DND-41 (cell line): ENCODE measurements around the gene CEP131.

Experiments used
- ATAC-seq: fragments of 200-7000 bp; cut with Tn5 transposase; 3 replicates; pipeline ENCODE4 v1.9.1; 2021; ENCODE audit warnings: low read depth; ENCODE audit not compliant: insufficient read depth
- DNase-seq: peaks from one replicate; pipeline ENCODE4 v3.0.0-alpha.2; 2020
- H2AFZ ChIP-seq: 2 replicates; pipeline ENCODE4 v1.6.0; 2012; ENCODE audit warnings: low read depth, low read length
- H3K27ac ChIP-seq: 2 replicates; pipeline ENCODE4 v1.5.1; 2012; ENCODE audit warnings: low read length, inconsistent platforms
- H3K27me3 ChIP-seq: fragments of 200-600 bp; sonication (generic); 2 replicates; pipeline ENCODE4 v1.6.0; 2012; ENCODE audit warnings: low read length, mild to moderate bottlenecking, inconsistent platforms; ENCODE audit not compliant: insufficient read depth, poor library complexity
- H3K36me3 ChIP-seq: 2 replicates; pipeline ENCODE4 v1.5.1; 2012; ENCODE audit warnings: low read length, inconsistent platforms; ENCODE audit not compliant: insufficient read depth
- H3K4me1 ChIP-seq: 2 replicates; pipeline ENCODE4 v1.5.1; 2012; ENCODE audit warnings: mild to moderate bottlenecking, low read length; ENCODE audit not compliant: insufficient read depth
- H3K4me2 ChIP-seq: 2 replicates; pipeline ENCODE4 v1.6.0; 2012; ENCODE audit warnings: mild to moderate bottlenecking, moderate library complexity, low read length, inconsistent platforms; ENCODE audit not compliant: insufficient read depth
- H3K4me3 ChIP-seq, 2 experiments: fragments of 200-600 bp in 1 of 2; shearing (Covaris generic) in 1 of 2; 2 replicates each; pipeline ENCODE4 v1.5.1; 2012 to 2016; ENCODE audit warnings: inconsistent platforms in 2 of 2, low read length in 2 of 2, mild to moderate bottlenecking in 2 of 2, low read depth in 1 of 2, moderate library complexity in 1 of 2
- H3K79me2 ChIP-seq: 2 replicates; pipeline ENCODE4 v1.6.0; 2012; ENCODE audit warnings: low read length, inconsistent platforms; ENCODE audit not compliant: insufficient read depth
- H3K9ac ChIP-seq: 2 replicates; pipeline ENCODE4 v1.6.0; 2012; ENCODE audit warnings: low read depth, mild to moderate bottlenecking, inconsistent platforms, low read length, moderate library complexity
- H3K9me3 ChIP-seq: 2 replicates; pipeline ENCODE4 v1.5.1; 2012; ENCODE audit warnings: low read length, moderate library complexity, mild to moderate bottlenecking, inconsistent platforms; ENCODE audit not compliant: insufficient read depth, severe bottlenecking
- H4K20me1 ChIP-seq: 2 replicates; pipeline ENCODE4 v1.6.0; 2012; ENCODE audit warnings: low read length; ENCODE audit not compliant: insufficient read depth
- EZH2 ChIP-seq: IDR thresholded peaks from 3 replicates; pipeline ENCODE4 v1.6.1; 2012; ENCODE audit warnings: borderline replicate concordance, low read depth, mild to moderate bottlenecking, moderate library complexity, low read length, inconsistent platforms; ENCODE audit not compliant: severe bottlenecking
- TF ChIP-seq, protein P1 (sequence below): IDR thresholded peaks from 2 replicates; pipeline ENCODE4 v1.5.1; 2012; ENCODE audit warnings: borderline replicate concordance, low read length, moderate library complexity, mild to moderate bottlenecking; ENCODE audit not compliant: poor library complexity, severe bottlenecking; ENCODE audit errors: extremely low read depth

CEP131 gene

DNA sequence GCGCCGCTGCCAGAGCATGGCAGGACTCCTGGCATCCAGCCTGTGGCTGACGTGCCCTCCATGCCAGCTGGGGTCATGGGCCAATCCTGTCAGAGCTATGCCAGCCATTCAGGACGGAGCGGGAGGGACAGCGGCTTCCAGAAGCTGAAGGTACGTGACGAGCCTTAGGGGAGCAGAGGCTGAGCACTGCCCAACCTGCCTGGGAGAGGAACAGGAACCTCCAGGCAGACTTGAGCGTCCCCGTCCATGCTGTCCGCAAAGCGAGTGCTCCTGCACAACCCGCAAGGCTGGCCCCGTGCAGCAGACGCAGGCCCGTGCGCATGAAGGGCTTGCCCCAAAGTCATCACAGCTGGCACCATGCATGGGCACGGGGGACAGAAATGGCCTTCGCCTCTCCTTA, 37.9 kb upstream of the CEP131 start:
- no peaks in the 10 kb centered on the region for H3K4me1 ChIP-seq
- no peak overlapping the region for H3K27ac ChIP-seq
- H3K79me2 ChIP-seq = no peaks in the 10 kb centered on the region
- H3K36me3 ChIP-seq = peaks cover 89% of the 10 kb centered on the region
- ATAC-seq (no peak), DNase-seq (no peak)
- no peak overlapping the region for H3K9ac ChIP-seq
- no peak for TF ChIP-seq EZH2
- TF ChIP-seq, protein P1, sequence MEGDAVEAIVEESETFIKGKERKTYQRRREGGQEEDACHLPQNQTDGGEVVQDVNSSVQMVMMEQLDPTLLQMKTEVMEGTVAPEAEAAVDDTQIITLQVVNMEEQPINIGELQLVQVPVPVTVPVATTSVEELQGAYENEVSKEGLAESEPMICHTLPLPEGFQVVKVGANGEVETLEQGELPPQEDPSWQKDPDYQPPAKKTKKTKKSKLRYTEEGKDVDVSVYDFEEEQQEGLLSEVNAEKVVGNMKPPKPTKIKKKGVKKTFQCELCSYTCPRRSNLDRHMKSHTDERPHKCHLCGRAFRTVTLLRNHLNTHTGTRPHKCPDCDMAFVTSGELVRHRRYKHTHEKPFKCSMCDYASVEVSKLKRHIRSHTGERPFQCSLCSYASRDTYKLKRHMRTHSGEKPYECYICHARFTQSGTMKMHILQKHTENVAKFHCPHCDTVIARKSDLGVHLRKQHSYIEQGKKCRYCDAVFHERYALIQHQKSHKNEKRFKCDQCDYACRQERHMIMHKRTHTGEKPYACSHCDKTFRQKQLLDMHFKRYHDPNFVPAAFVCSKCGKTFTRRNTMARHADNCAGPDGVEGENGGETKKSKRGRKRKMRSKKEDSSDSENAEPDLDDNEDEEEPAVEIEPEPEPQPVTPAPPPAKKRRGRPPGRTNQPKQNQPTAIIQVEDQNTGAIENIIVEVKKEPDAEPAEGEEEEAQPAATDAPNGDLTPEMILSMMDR = no peak
- H3K4me3 ChIP-seq = no peak overlapping the region
- no peaks in the 10 kb centered on the region for H3K27me3 ChIP-seq
- no peak overlapping the region for H2AFZ ChIP-seq
- H4K20me1 ChIP-seq = peaks cover 22% of the 10 kb centered on the region; the same call in 1 of the 2 replicates
- H3K9me3 ChIP-seq = no peaks in the 10 kb centered on the region
- H3K4me2 ChIP-seq = no peak overlapping the region

DNA sequence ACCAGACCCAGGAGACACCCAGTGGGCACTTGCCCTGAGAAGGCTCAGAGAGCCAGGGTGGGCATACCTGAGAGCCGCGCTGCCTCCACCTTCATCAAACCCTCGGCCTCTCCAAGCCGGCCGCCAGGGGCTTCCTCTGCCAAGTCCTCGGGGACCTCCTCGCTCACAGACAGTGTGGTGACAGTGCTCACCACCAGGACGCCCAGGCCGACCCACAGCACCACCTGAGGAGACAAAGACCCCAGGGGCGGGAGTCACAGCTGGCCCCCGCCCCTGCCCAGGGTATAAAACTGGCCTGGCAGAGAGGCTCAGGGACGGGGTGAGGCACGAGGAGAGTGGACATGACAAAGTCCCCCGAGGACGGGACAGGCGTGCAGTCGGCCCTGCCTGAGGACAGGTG, 37.4 kb upstream of the CEP131 start:
- ATAC-seq = no peak

DNA sequence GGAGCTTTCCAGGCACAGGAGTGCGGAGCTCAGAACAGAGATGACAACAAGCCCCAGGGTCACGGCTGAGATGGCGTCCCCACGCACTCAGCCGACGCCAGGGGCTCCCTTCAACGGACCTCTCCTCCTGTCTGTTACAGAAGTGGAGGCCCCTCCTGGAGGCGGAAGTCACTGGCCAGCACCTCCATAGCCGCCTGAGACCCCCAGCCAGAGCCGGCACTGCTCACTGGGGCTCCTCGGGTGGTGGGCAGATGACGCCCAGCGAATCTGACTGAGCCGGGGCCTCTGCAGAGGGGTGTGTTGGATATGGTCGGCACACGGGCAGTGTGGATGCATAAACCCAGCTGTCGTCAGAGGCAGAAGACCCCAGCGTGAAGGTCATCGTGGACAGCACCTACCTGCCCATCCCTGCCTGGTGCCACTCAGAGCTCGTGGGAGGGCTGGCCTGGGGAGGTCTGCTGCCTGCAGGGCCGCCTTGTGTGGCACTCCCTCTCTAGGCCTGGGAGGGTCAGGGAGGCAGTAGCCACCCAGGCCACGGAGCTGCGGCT, 36.4 kb upstream of the CEP131 start:
- Histone ChIP-seq H3K27ac (no peak overlapping the region), H2AFZ (no peak overlapping the region), H3K9ac (no peak overlapping the region), H3K27me3 (no peaks in the 10 kb centered on the region), H3K36me3 (peaks cover 79% of the 10 kb centered on the region), H4K20me1 (peaks cover 26% of the 10 kb centered on the region; the same call in 1 of the 2 replicates), H3K9me3 (no peaks in the 10 kb centered on the region), H3K4me1 (no peaks in the 10 kb centered on the region), H3K4me3 (no peak overlapping the region), H3K79me2 (no peaks in the 10 kb centered on the region), H3K4me2 (no peak overlapping the region)
- TF ChIP-seq, protein P1 = no peak
- TF ChIP-seq EZH2 = no peak
- DNase-seq (no peak), ATAC-seq (no peak)

More for the DNA sequence above, 37.4 kb upstream of the CEP131 start:
- Histone ChIP-seq H3K4me3 (no peak overlapping the region), H3K27ac (no peak overlapping the region), H3K4me1 (no peaks in the 10 kb centered on the region), H4K20me1 (peaks cover 19% of the 10 kb centered on the region; the same call in 1 of the 2 replicates), H3K36me3 (peaks cover 85% of the 10 kb centered on the region), H3K79me2 (no peaks in the 10 kb centered on the region), H3K27me3 (no peaks in the 10 kb centered on the region), H3K9me3 (no peaks in the 10 kb centered on the region), H3K9ac (no peak overlapping the region), H3K4me2 (no peak overlapping the region), H2AFZ (no peak overlapping the region)
- no peak for DNase-seq
- TF ChIP-seq EZH2 = no peak
- TF ChIP-seq, protein P1 = no peak
